ENCODE results near the gene TCF25.

TCF25 gene

DNA sequence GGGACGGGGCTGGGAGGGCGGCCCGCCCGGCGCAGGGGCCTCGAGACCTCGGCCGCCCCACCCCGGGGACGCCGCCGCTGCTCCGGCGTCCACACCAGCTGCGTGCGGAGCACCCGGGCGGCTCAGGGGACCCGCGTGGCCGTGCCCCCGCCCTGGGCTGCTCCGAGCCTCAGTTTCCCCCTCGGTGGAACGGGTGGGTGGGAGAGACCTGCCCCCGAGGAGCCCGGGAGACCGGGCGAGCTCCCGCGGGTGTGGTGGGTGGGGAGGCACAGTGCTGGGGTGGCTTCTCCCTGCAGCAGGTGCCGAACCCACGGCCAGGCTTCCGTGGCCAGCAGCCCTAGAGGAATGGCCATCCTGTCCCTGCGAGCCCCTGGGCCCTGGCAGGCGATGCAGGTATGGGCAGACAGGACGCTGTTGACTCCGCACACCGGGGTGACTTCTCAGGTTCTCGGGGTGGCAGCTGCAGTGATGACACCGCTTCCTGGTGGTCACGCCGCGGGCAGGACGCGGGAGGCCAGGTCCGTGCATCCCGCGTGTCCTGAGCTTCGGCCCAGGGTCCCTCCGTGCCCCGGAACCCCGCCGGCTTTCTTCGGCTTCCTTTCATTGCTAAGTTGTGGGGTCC lies 75.8 kb downstream of the TCF25 start:
- no peak for DNase-seq

DNA sequence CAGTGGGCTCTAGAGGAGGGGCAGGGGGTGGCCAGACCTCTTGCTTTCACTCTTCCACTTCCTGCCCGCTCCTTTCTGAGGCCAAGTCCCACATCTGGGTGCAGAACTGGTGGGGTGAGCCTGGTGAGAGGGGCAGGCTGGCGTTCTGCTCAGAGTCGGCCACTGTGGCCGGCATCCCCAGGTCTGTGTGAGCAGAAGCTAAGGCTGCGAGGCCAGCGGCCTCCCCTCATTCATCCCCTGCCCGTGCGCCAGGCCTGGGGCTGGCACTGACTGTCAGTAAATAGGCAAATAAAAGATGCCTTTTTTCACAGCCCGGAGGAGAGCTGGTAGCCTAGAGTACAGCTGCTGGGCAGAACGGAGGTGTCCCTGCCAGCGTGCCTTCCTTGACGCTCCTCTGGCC lies 76.4 kb downstream of the TCF25 start:
- DNase-seq = no peak

DNA sequence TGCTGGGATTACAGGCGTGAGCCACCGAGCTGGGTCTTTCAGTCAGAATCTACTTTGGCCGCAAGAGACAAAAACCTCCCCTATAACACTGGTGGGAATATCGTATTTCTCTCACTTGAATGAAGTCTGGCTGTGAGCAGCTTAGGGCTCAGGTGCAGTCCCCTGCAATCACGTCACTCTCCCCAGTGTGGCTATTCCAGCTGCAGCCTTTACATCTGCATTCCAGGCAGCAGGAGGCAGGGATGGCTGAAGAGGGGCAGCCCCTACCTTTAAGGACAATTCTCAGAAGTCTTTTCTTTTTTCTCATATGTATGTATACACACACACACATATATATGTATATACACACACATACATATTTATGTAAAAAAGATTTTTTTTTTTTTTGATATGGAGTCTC lies 78.1 kb downstream of the TCF25 start:
- DNase-seq = no peak

DNA sequence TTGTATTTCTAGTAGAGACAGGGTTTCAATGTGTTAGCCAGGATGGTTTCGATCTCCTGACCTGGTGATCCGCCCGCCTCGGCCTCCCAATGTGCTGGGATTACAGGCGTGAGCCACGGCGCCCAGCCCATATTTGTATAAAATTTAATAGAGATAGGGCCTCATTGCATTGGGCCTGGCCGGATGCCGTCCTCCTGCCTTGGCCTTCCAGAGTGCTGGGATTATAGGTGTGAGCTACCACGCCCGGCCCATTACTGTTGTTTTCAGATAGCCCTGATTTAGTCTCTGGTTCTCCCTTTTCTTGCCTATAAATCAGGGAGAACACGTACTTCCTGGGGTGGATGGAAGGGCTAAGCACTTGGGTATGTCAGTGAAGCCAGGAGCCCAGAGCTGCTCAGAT lies 78.7 kb downstream of the TCF25 start:
- no peak for DNase-seq

DNA sequence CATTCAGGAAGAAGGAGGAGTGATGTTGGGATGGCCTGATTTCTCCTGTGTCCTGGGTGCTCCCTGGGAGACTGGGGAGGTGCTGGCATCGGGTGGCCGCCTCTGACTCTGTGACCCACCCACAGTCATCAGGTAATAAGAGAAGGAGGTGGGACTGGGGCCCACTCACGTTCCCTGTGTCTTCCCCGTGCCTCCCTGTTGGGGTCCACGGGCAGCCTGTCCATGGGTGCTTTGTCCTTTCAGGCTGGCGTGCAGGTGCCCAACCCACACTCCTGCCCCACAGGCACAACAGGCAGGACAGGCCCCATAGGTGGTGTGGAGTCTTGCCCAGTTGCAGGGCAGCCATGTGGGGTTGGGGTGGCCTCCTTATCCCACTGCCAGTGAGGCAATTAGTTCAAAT lies 79.2 kb downstream of the TCF25 start:
- no peak for DNase-seq

DNA sequence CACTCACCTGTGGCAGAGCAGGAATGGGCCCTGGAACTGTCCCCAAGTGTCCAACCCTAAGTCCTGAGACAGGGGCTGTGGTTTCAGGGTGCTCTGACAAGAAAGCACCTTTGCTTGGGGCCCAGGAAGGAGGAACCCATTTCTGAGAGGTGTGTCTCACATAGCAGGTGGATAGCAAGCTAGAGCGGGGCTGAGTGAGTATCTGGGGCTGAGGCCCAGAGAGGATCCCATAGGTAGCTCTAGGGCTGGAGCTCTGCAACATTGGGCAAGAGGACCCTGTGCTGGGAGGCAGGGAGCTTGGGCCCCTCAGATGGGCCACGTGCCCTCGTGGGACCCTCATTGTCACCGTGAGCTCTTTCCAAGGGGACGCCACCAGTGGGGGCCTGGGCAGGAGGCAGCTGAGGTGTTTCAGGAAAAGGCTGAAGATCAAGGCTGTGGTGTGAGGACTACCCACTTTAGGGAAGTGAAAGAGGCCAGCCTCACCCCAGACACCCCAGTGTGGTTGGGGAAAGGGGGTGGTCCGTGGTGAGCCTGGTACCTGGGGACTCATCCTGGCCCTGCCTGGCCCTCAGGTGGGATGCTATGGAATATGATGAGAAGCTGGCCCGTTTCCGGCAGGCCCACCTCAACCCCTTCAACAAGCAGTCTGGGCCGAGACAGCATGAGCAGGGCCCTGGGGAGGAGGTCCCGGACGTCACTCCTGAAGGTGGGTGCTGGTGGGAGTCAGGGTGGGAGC lies 80.4 kb downstream of the TCF25 start:
- DNase-seq = no peak

DNA sequence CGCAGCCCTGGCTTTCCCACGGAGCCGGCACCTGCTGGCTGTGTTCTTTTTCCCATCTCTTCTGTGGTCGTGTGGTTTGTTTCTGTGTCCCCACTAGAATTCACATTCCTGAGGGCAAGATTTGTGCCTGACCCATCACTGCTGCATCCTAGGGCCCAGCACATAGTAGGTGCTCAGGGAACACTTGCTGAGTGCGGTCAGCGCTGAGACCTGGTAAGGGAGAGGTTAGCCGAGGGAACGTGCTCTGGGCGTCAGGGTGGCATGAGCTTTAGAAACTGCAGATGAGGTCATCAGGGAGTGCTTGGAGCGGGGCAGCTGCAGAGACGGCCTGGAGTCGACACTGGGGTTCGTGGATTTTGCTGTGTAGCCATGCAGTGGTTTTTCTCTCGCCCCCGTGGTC lies 81.1 kb downstream of the TCF25 start:
- no peak for DNase-seq

DNA sequence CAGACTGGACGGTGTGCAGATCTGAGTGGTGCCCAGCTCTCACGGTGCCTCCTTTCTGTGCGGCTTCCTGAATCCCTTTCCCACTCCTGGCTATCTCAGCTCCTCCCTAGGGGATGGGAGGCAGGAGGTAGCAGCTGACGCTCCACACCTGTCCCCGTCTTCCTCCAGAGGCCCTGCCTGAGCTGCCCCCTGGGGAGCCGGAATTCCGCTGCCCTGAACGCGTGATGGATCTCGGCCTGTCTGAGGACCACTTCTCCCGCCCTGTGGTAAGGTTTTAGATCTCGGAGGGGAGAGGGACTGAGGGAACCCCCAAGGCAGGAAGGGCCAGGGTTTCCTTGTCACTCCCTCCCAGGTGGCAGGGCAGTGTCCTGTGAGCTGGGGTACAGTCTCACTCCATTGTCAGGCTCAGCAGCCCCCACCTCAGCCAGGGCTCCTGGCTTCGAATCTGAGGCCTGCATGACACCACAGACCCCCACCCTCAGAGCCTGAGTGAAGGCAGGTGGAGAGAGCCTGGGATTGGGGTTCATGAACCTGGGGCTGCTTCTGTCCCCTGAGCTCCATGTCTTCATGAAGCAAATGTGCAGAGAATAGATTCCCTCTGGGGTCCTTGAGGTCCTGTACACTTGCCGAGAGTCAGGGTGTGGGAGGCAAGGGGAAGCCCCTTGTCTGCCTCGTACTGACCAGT lies 81.8 kb downstream of the TCF25 start:
- DNase-seq = no peak

DNA sequence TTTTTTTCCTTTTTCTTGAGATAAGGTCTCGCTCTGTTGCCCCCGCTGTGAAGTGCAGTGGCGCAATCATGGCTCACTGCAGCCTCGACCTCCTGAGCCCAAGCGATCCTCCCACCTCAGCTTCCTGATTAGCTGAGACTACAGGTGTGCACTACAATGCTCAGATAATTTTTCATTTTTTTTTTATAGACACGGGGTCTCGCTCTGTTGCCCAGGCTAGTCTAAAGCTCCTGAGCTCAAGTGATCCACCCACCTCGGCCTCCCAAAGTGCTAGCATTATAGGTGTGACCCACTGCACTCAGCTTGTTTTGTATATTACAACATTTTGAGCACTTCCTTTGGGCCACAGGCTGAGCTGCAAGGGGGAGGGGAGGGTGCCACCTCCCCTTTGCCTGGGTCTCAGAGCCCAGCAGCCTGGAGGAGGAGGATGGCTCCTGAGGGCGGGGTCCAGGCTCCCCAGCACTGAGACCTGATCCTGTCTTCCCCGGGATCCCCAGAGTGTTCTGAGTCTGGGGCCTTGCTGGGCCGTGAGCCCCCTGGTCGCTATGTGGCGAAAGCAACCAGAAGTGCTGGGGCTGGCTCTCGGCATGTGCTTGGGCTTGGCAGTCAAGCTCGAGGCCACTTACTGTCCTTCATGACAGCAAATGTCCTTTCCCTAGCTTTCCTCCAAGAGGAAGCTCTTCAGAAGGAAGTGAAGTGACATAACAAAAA lies 83.3 kb downstream of the TCF25 start:
- no peak for DNase-seq

DNA sequence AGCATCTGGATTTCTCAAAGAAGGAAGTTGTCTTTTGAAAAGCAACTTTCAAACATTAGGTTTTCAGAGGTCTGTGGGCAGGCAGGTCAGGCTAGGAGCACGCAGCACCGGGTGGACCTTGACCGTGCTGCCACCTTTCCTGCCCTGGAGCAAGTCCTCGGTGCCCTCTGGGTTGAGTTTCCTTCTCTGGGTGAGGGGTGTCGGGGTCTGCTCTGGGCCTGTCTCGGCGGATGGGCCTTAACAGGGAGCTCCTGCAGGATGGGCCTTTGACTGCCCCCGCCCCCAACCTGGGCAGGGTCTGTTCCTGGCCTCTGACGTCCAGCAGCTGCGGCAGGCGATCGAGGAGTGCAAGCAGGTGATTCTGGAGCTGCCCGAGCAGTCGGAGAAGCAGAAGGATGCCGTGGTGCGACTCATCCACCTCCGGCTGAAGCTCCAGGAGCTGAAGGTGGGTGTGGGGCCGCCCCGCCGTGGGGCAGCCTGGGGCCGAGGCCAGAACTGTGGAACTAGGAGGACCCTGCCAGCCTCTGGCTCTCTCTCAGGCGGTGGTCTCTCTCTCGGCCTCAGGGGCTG lies 83.9 kb downstream of the TCF25 start:
- no peak for DNase-seq

DNA sequence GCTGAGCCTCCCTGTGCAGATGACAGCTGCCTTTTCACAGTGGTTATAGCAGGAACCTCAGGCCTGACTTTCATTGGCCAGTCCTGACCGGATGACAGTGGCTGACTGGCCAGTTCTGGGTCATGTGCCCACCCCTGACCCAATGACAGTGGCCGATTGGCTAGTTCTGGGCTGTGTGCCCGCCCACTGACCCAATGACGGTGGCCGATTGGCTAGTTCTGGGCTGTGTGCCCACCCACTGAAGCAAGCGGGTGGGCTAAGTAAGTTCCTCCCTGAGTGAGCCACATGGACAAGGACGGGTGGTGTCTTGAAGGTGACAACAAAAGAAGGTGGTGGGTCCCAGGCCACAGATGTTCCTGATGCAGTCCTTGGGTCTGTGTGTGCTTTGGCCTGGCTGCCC lies 84.7 kb downstream of the TCF25 start:
- DNase-seq = no peak

DNA sequence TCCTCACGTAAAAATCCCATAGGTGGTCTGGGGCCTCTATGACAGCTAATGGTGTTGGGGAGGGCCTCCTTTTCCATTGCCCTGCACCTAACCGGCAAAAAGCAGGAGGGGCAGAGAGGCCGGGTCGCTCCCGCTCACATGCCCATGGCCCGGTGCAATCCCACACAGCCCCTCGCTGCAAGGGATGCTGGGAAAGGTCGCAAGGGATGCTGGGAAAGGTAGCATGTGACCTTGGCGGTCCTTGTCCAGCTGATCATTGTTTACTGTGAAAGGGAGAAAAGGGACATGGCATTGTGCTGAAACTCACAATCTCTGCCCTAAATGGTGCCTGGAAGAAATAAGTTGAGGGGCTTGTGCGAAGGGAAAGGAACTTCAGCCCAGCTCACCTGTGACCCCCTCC lies 85.2 kb downstream of the TCF25 start:
- DNase-seq = no peak

DNA sequence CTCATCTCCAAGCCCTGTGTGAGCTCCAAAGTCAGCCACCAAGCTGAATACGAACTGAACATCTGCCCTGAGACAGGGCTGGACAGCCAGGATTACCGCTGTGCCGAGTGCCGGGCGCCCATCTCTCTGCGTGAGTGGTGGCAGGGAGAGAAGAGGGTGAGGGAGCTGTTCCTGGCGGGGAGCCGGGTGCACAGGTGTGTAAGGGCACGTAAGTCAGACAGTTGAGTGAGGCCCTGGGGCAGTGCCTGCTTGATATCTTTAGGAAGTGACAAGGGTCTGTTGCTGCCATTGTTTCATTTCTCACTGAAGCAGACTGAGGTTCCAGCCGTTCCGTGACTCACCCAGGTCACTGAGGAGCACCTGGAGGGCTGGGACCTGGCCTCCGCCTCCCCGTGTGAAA lies 87.6 kb downstream of the TCF25 start:
- DNase-seq = no peak
